AG04449 (cell line): ENCODE results near the gene POSTN.
A peak's percentile ranks its signal among the peaks of the same experiment; 100 is the strongest.

Experiments
- CTCF ChIA-PET: fragments of 350-600 bp; formaldehyde crosslinking; extraction: SDS; loops from one replicate; lab custom pipeline; 2021; ENCODE audit warnings: antibody characterized with exemption; lab: Yijun Ruan, JAX
- POLR2A ChIA-PET: fragments of 400-600, 350-600 bp; formaldehyde crosslinking; extraction: SDS; loops from one replicate; lab custom pipeline; 2020; ENCODE audit warnings: antibody characterized with exemption, inconsistent platforms; lab: Yijun Ruan, JAX
- DNase-seq: peaks from one replicate; pipeline ENCODE4 v3.0.0-alpha.2; 2010; ENCODE audit warnings: low read depth, low spot score
- H3K4me3 ChIP-seq: 2 replicates; pipeline ENCODE4 v1.5.1; 2011; ENCODE audit warnings: low read depth, mild to moderate bottlenecking, control low read depth, low read length
- CTCF ChIP-seq: IDR thresholded peaks from one replicate; pipeline ENCODE4 v1.5.1; 2011; ENCODE audit warnings: mild to moderate bottlenecking, moderate library complexity, low read length, control low read depth, inconsistent platforms; ENCODE audit not compliant: insufficient read depth; ENCODE audit errors: missing control alignments

POSTN gene

GRCh38 chr13:37616131-37616530 lies 17.6 kb upstream of the POSTN start:
- POLR2A ChIA-PET = no interaction called here
- H3K4me3 ChIP-seq = no peak overlapping the region
- CTCF ChIA-PET = interaction anchor here (0.9 to 3.0 kb wide), 5 partner anchors 14 to 547 kb away, joined by 4 to 11 read pairs (median 4); partner anchors contain the start of gene TRPC4
- no peak for DNase-seq
- TF ChIP-seq CTCF = no peak

GRCh38 chr13:37615276-37615675 lies 16.7 kb upstream of the POSTN start:
- H3K4me3 ChIP-seq = no peak overlapping the region
- TF ChIP-seq CTCF = no peak
- no peak for DNase-seq
- POLR2A ChIA-PET = interaction anchor here (0.8 kb wide), 1 partner anchor 255 kb away, joined by 4 read pairs; no protein-coding TSS in a partner anchor
- CTCF ChIA-PET = interaction anchor here (1.2 to 2.0 kb wide), 3 partner anchors 541 to 915 kb away, joined by 4 read pairs; no protein-coding TSS in a partner anchor

- DNase-seq = no peak
- no peak for TF ChIP-seq CTCF
- no peak overlapping the region for H3K4me3 ChIP-seq
- CTCF ChIA-PET = interaction anchor here (1.7 kb wide), 1 partner anchor 539 kb away, joined by 5 read pairs; no protein-coding TSS in a partner anchor
- POLR2A ChIA-PET = no interaction called here
Observed at GRCh38 chr13:37613638-37614037, 15.1 kb upstream of the POSTN start.

- TF ChIP-seq CTCF = no peak
- CTCF ChIA-PET = interaction anchor here (1.7 to 2.1 kb wide), 2 partner anchors 27 to 539 kb away, joined by 4 to 5 read pairs; no protein-coding TSS in a partner anchor
- DNase-seq = no peak
- no peak overlapping the region for H3K4me3 ChIP-seq
- POLR2A ChIA-PET = no interaction called here
Observed at GRCh38 chr13:37613236-37613635, 14.7 kb upstream of the POSTN start.

GRCh38 chr13:37608750-37609339 lies 10.3 kb upstream of the POSTN start:
- no peak for DNase-seq
- ChIA-PET CTCF (interaction anchor here (0.6 to 1.7 kb wide), 25 partner anchors 9 to 973 kb away, joined by 3 to 16 read pairs (median 3); partner anchors contain the start of genes CSNK1A1L, POSTN and SUPT20H), POLR2A (no interaction called here)
- H3K4me3 ChIP-seq = no peak overlapping the region
- TF ChIP-seq CTCF = peak; percentile 29

- ChIA-PET CTCF (interaction anchor here (0.5 to 8.3 kb wide), 36 partner anchors 8 to 928 kb away, joined by 3 to 89 read pairs (median 4); partner anchors contain the start of gene CSNK1A1L), POLR2A (no interaction called here)
- no peak for DNase-seq
- TF ChIP-seq CTCF = peak; percentile 24
- H3K4me3 ChIP-seq = no peak overlapping the region
Observed at GRCh38 chr13:37602733-37603381, 4.3 kb upstream of the POSTN start.
